GM18526 (cell line): ENCODE results near the gene ALDH18A1.

ENCODE experiments used
- POLR2A ChIP-seq: IDR thresholded peaks from 3 replicates; pipeline ENCODE4 v1.6.1; 2011; ENCODE audit not compliant: insufficient read length; ENCODE audit errors: extremely low read depth

The ALDH18A1 gene

DNA sequence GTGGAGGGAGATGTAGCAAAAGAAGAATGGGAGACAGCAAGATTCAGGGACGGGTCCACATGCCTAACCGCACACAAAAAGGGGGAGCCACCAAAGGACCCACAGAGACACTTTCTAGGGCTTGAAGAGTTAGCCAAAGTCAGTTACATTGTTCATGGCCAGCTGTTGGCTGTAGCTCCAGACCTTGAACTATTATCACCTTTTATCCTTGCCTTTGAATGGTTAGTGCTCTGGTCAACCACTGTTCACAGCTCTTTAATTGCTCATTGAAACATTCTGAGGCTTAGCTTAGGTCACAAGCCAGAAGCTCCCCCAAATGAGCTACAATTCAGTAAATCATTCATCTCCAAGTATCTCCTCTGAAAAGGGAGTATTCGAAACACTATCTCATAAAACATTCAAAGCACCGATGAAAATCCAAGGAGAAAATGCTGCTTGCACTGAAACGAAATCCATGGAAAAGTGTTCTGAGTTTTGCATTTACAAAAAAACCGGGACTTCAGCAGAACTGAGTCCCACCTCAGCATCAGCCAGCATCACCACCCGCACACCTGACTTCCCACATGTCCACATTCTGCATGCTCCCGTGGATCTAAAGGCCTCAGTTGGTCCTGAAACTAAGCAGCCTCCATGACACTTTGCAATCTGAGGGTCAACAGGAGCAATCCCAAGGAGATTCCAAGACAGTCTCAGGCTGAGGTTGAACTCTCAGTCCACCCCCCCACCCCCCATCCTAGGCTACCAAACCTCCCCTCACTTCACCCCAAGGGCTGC, 99.3 kb downstream of the ALDH18A1 start:
- no peak for TF ChIP-seq POLR2A
